Measurements from ENCODE around the gene HMGN1.

HMGN1 gene

GRCh38 chr21:39314143-39315027 is 34.5 kb downstream of the HMGN1 start:
- Mint-ChIP-seq H3K9me3 (no peaks in the 10 kb centered on the region), H3K27me3 (ENCODE audit: low read depth) (no peaks in the 10 kb centered on the region), H3K27ac (peak overlapping the region; percentile 97), H3K36me3 (ENCODE audit: low read depth) (peaks cover 14% of the 10 kb centered on the region), H3K4me1 (ENCODE audit: low read depth) (peaks cover 36% of the 10 kb centered on the region), H3K4me3 (peak overlapping the region; percentile 87)
- DNase-seq (ENCODE audit: low spot score): peak; percentile 63

- Mint-ChIP-seq H3K36me3 (ENCODE audit: low read depth) (peaks cover 18% of the 10 kb centered on the region), H3K4me1 (ENCODE audit: low read depth) (peaks cover 36% of the 10 kb centered on the region), H3K27me3 (ENCODE audit: low read depth) (no peaks in the 10 kb centered on the region), H3K4me3 (peak within 1 kb of the TSS; percentile 91), H3K27ac (peak within 1 kb of the TSS; percentile 97), H3K9me3 (no peaks in the 10 kb centered on the region)
- peak; percentile 80 for DNase-seq (ENCODE audit: low spot score)
Observed at GRCh38 chr21:39313571-39314142, 35.2 kb downstream of the HMGN1 start, which contains the start of gene BRWD1. Gene BRWD1, minus strand, starts transcription at chr21:39313632. Its CDS starts 141 bp downstream, at chr21:39313491.

GRCh38 chr21:39313042-39313570 is 35.8 kb downstream of the HMGN1 start:
- Mint-ChIP-seq H3K4me3 (peak overlapping the region; percentile 91), H3K9me3 (no peaks in the 10 kb centered on the region), H3K27me3 (ENCODE audit: low read depth) (no peaks in the 10 kb centered on the region), H3K36me3 (ENCODE audit: low read depth) (peaks cover 23% of the 10 kb centered on the region), H3K4me1 (ENCODE audit: low read depth) (peaks cover 36% of the 10 kb centered on the region), H3K27ac (peak overlapping the region; percentile 97)
- no peak for DNase-seq (ENCODE audit: low spot score)

GRCh38 chr21:39312112-39313041 is 36.5 kb downstream of the HMGN1 start:
- Mint-ChIP-seq H3K36me3 (ENCODE audit: low read depth) (peaks cover 27% of the 10 kb centered on the region), H3K27ac (peak overlapping the region; percentile 94), H3K9me3 (no peaks in the 10 kb centered on the region), H3K4me1 (ENCODE audit: low read depth) (peaks cover 36% of the 10 kb centered on the region), H3K4me3 (peak overlapping the region; percentile 91), H3K27me3 (ENCODE audit: low read depth) (no peaks in the 10 kb centered on the region)
- peak; percentile 93 for DNase-seq (ENCODE audit: low spot score)

GRCh38 chr21:39311164-39311563 is 37.7 kb downstream of the HMGN1 start:
- H3K36me3 Mint-ChIP-seq (ENCODE audit: low read depth): peaks cover 27% of the 10 kb centered on the region
- DNase-seq (ENCODE audit: low spot score): no peak
- no peaks in the 10 kb centered on the region for H3K9me3 Mint-ChIP-seq
- no peak overlapping the region for H3K27ac Mint-ChIP-seq
- H3K27me3 Mint-ChIP-seq (ENCODE audit: low read depth): no peaks in the 10 kb centered on the region
- peaks cover 32% of the 10 kb centered on the region for H3K4me1 Mint-ChIP-seq (ENCODE audit: low read depth)
- no peak overlapping the region for H3K4me3 Mint-ChIP-seq

- Mint-ChIP-seq H3K27ac (no peak overlapping the region), H3K4me3 (no peak overlapping the region), H3K36me3 (ENCODE audit: low read depth) (peaks cover 32% of the 10 kb centered on the region), H3K9me3 (no peaks in the 10 kb centered on the region), H3K27me3 (ENCODE audit: low read depth) (no peaks in the 10 kb centered on the region), H3K4me1 (ENCODE audit: low read depth) (peaks cover 21% of the 10 kb centered on the region)
- no peak for DNase-seq (ENCODE audit: low spot score)
Observed at GRCh38 chr21:39307466-39307865, 41.4 kb downstream of the HMGN1 start.

GRCh38 chr21:39300587-39300986 is 48.3 kb downstream of the HMGN1 start:
- Mint-ChIP-seq H3K4me1 (ENCODE audit: low read depth) (peaks cover 10% of the 10 kb centered on the region), H3K27me3 (ENCODE audit: low read depth) (no peaks in the 10 kb centered on the region), H3K36me3 (ENCODE audit: low read depth) (peaks cover 56% of the 10 kb centered on the region), H3K9me3 (peaks cover 13% of the 10 kb centered on the region), H3K4me3 (no peak overlapping the region), H3K27ac (no peak overlapping the region)
- no peak for DNase-seq (ENCODE audit: low spot score)

- no peak overlapping the region for H3K4me3 Mint-ChIP-seq
- peaks cover 76% of the 10 kb centered on the region for H3K36me3 Mint-ChIP-seq (ENCODE audit: low read depth)
- peaks cover 7% of the 10 kb centered on the region for H3K4me1 Mint-ChIP-seq (ENCODE audit: low read depth)
- H3K27me3 Mint-ChIP-seq (ENCODE audit: low read depth): no peaks in the 10 kb centered on the region
- no peak for DNase-seq (ENCODE audit: low spot score)
- H3K9me3 Mint-ChIP-seq: peaks cover 13% of the 10 kb centered on the region
- no peak overlapping the region for H3K27ac Mint-ChIP-seq
Observed at GRCh38 chr21:39296891-39297290, 52.0 kb downstream of the HMGN1 start.
